IMR-90 (cell line): Measurements from ENCODE around the gene SYT17. TPM values are rescaled to one million over a fixed set of nuclear protein-coding genes. Genes with fewer than 3 reads are reported as not detected.

Experiments used
- ATAC-seq: fragments of 200-7000 bp; cut with Tn5 transposase; 2 replicates; pipeline ENCODE4 v1.9.1; 2020; ENCODE audit warnings: low read depth, mild to moderate bottlenecking, moderate library complexity
- BruUV-seq: library from RNA; stranded (reverse); fragments of 400-500 nt; replicated peaks from 2 replicates; lab custom pipeline; 2021; lab: Mats Ljungman, UMichigan
- CTCF ChIA-PET: fragments of 300-600 bp; formaldehyde crosslinking; extraction: SDS; loops from one replicate; lab custom pipeline; 2021; ENCODE audit warnings: antibody characterized with exemption; lab: Yijun Ruan, JAX
- POLR2A ChIA-PET: fragments of 300-600 bp; sonication (Branson Sonifier 250); formaldehyde crosslinking; loops from one replicate; lab custom pipeline; 2022; ENCODE audit warnings: antibody characterized with exemption; ENCODE audit not compliant: unreplicated experiment; lab: Charles Lee
- DNase-seq: peaks from one replicate; pipeline ENCODE4 v3.0.0; 2013
- H2AFZ ChIP-seq: replicated peaks from 2 replicates; pipeline ENCODE3; 2013; ENCODE audit warnings: low read length, mild to moderate bottlenecking; ENCODE audit not compliant: poor library complexity
- H2AK5ac ChIP-seq: 2 replicates; pipeline ENCODE4 v1.6.1; 2013; ENCODE audit warnings: low read depth, low read length, inconsistent platforms
- H2AK9ac ChIP-seq: replicated peaks from 2 replicates; pipeline ENCODE3; 2013; ENCODE audit warnings: mild to moderate bottlenecking, low read depth, low read length, moderate library complexity; ENCODE audit not compliant: poor library complexity
- H2BK120ac ChIP-seq: 2 replicates; pipeline ENCODE4 v1.6.1; 2013; ENCODE audit warnings: low read depth, low read length, inconsistent platforms
- H2BK15ac ChIP-seq: 3 replicates; pipeline ENCODE4 v1.6.1; 2013; ENCODE audit warnings: low read depth, low read length, inconsistent platforms
- H2BK20ac ChIP-seq: 2 replicates; pipeline ENCODE4 v1.6.1; 2013; ENCODE audit warnings: low read depth, mild to moderate bottlenecking, inconsistent platforms, low read length, moderate library complexity
- H2BK5ac ChIP-seq: 2 replicates; pipeline ENCODE4 v1.6.1; 2013; ENCODE audit warnings: mild to moderate bottlenecking, low read depth, low read length, inconsistent platforms; ENCODE audit not compliant: poor library complexity, severe bottlenecking
- H3K14ac ChIP-seq: replicated peaks from 2 replicates; pipeline ENCODE4 v1.6.1; 2013; ENCODE audit warnings: low read depth, low read length, inconsistent platforms
- H3K18ac ChIP-seq: 2 replicates; pipeline ENCODE4 v1.6.1; 2013; ENCODE audit warnings: low read depth, low read length, control low read depth
- H3K23ac ChIP-seq: 2 replicates; pipeline ENCODE4 v1.6.1; 2013; ENCODE audit warnings: low read depth, low read length, inconsistent platforms
- H3K27ac ChIP-seq: 2 replicates; pipeline ENCODE4 v1.5.1; 2013; ENCODE audit warnings: mild to moderate bottlenecking, control low read depth, low read length; ENCODE audit not compliant: insufficient read depth
- H3K27me3 ChIP-seq: 2 replicates; pipeline ENCODE4 v1.6.1; 2013; ENCODE audit warnings: low read length; ENCODE audit not compliant: control insufficient read depth, insufficient read depth
- H3K36me3 ChIP-seq: 2 replicates; pipeline ENCODE4 v1.6.1; 2013; ENCODE audit warnings: low read length, mixed read lengths; ENCODE audit not compliant: control insufficient read depth, insufficient read depth
- H3K4ac ChIP-seq: 2 replicates; pipeline ENCODE4 v1.6.1; 2013; ENCODE audit warnings: low read depth, low read length, inconsistent platforms
- H3K4me1 ChIP-seq: 2 replicates; pipeline ENCODE4 v1.6.1; 2013; ENCODE audit warnings: low read length, mixed read lengths; ENCODE audit not compliant: control insufficient read depth, insufficient read depth
- H3K4me2 ChIP-seq: 2 replicates; pipeline ENCODE4 v1.6.1; 2013; ENCODE audit warnings: low read depth, mild to moderate bottlenecking, control low read depth, low read length, moderate library complexity
- H3K4me3 ChIP-seq: 2 replicates; pipeline ENCODE4 v1.5.1; 2013; ENCODE audit warnings: low read depth, mild to moderate bottlenecking, control low read depth, low read length, moderate library complexity; ENCODE audit not compliant: insufficient read depth
- H3K56ac ChIP-seq: 2 replicates; pipeline ENCODE4 v1.6.1; 2013; ENCODE audit warnings: low read length, inconsistent platforms; ENCODE audit not compliant: insufficient read depth; ENCODE audit errors: extremely low read depth
- H3K79me1 ChIP-seq, 2 experiments: 2 replicates each; pipeline ENCODE4 v1.6.1; 2013; ENCODE audit warnings: low read length in 2 of 2, inconsistent platforms in 1 of 2, low read depth in 1 of 2
- H3K9ac ChIP-seq: 2 replicates; pipeline ENCODE4 v1.6.1; 2013; ENCODE audit warnings: low read depth, low read length, control low read depth
- H3K9me1 ChIP-seq: 2 replicates; pipeline ENCODE4 v1.6.1; 2013; ENCODE audit warnings: low read length, inconsistent platforms; ENCODE audit not compliant: insufficient read depth
- H3K9me3 ChIP-seq: 2 replicates; pipeline ENCODE4 v1.6.1; 2013; ENCODE audit warnings: low read length; ENCODE audit not compliant: control insufficient read depth, insufficient read depth
- H4K20me1 ChIP-seq: 2 replicates; pipeline ENCODE4 v1.6.1; 2013; ENCODE audit warnings: low read length, inconsistent platforms; ENCODE audit not compliant: insufficient read depth
- H4K5ac ChIP-seq: 2 replicates; pipeline ENCODE4 v1.6.1; 2013; ENCODE audit warnings: mild to moderate bottlenecking, low read depth, low read length, control low read depth
- H4K8ac ChIP-seq, 2 experiments: 2 replicates each; pipeline ENCODE4 v1.6.1; 2013; ENCODE audit warnings: low read depth in 2 of 2, low read length in 2 of 2, control low read depth in 1 of 2, inconsistent platforms in 1 of 2
- H4K91ac ChIP-seq: 2 replicates; pipeline ENCODE4 v1.6.1; 2013; ENCODE audit warnings: low read depth, low read length, inconsistent platforms; ENCODE audit not compliant: insufficient read depth
- BHLHE40 ChIP-seq: fragments of 150-350 bp; IDR thresholded peaks from 2 replicates; pipeline ENCODE4 v1.6.1; 2016; ENCODE audit warnings: mild to moderate bottlenecking, low read depth, low read length
- CEBPB ChIP-seq: IDR thresholded peaks from 2 replicates; pipeline ENCODE4 v1.6.1; 2012; ENCODE audit warnings: low read depth, low read length, improper control_type of control experiment
- CHD1 ChIP-seq: IDR thresholded peaks from 2 replicates; pipeline ENCODE4 v1.6.1; 2012; ENCODE audit warnings: low read depth, low read length, improper control_type of control experiment
- ELK1 ChIP-seq: fragments of 150-350 bp; IDR thresholded peaks from 2 replicates; pipeline ENCODE4 v1.6.1; 2016; ENCODE audit warnings: low read depth, mild to moderate bottlenecking, low read length, moderate library complexity, borderline replicate concordance
- FOS ChIP-seq: fragments of 150-350 bp; IDR thresholded peaks from 2 replicates; pipeline ENCODE4 v1.6.1; 2016; ENCODE audit warnings: low read depth, low read length
- MAZ ChIP-seq: IDR thresholded peaks from 2 replicates; pipeline ENCODE4 v1.6.1; 2012; ENCODE audit warnings: low read depth, mild to moderate bottlenecking, low read length, improper control_type of control experiment, moderate library complexity, borderline replicate concordance
- MXI1 ChIP-seq: IDR thresholded peaks from 2 replicates; pipeline ENCODE4 v1.6.1; 2012; ENCODE audit warnings: low read depth, mild to moderate bottlenecking, low read length, moderate library complexity, borderline replicate concordance
- NFE2L2 ChIP-seq: fragments of 150-350 bp; IDR thresholded peaks from 2 replicates; pipeline ENCODE4 v1.6.1; 2016; ENCODE audit warnings: low read depth, mild to moderate bottlenecking, low read length
- POLR2A ChIP-seq: IDR thresholded peaks from 2 replicates; pipeline ENCODE4 v1.6.1; 2012; ENCODE audit warnings: mild to moderate bottlenecking, low read depth, low read length
- RAD21 ChIP-seq: IDR thresholded peaks from 2 replicates; pipeline ENCODE4 v1.6.1; 2012; ENCODE audit warnings: low read length, improper control_type of control experiment
- RCOR1 ChIP-seq: IDR thresholded peaks from 2 replicates; pipeline ENCODE4 v1.6.1; 2012; ENCODE audit warnings: mild to moderate bottlenecking, low read length, improper control_type of control experiment; ENCODE audit not compliant: insufficient replicate concordance
- RFX5 ChIP-seq: IDR thresholded peaks from 2 replicates; pipeline ENCODE4 v1.8.0; 2012; ENCODE audit warnings: low read depth, mild to moderate bottlenecking, low read length, moderate library complexity
- SMC3 ChIP-seq: fragments of 150-350 bp; IDR thresholded peaks from 2 replicates; pipeline ENCODE4 v1.6.1; 2016; ENCODE audit warnings: low read depth, mild to moderate bottlenecking, antibody characterized with exemption, low read length, moderate library complexity
- WGBS, 2 experiments: methylation state at CpG; one replicate each; pipeline versions ENCODE4 v1.1.5 to v1.1.7; 2013; ENCODE audit warnings: missing lambda C conversion rate in 2 of 2; ENCODE audit not compliant: insufficient read length in 1 of 2; ENCODE audit errors: extremely low coverage in 2 of 2; 5-methylcytosine and 5-hydroxymethylcytosine counted together
- dilution Hi-C: fragments of 300-500 bp; cut with HindIII; formaldehyde crosslinking; loops from one replicate; pipeline ENCODE4 v1.14.3; 2018; ENCODE audit warnings: low sequenced_read_pairs; ENCODE audit not compliant: unreplicated experiment
- in situ Hi-C: fragments of 300-500 bp; cut with MboI; formaldehyde crosslinking; loops from 3 replicates; pipeline ENCODE4 v1.14.3; 2019; ENCODE audit warnings: low sequenced_read_pairs, inconsistent platforms, mixed read lengths
- intact Hi-C: fragments of 100-400 bp; cut with micrococcal nuclease; formaldehyde crosslinking; loops from 2 replicates; pipeline ENCODE4 v1.10.0; 2022
- polyA plus RNA-seq, 3 experiments: library from polyadenylated mRNA; depleted of rRNA; stranded (reverse); fragments of >200 nt; gene quantifications; 2 replicates each; pipeline ENCODE4 v1.2.3, GENCODE V29; 2012; ENCODE audit warnings: low replicate concordance in 1 of 3
- total RNA-seq: library from RNA; depleted of rRNA; stranded (reverse); fragments of >200 nt; gene quantifications from 2 replicates; pipeline ENCODE4 v1.2.3, GENCODE V29; 2012
- TF ChIP-seq, protein P1 (sequence below): fragments of 150-350 bp; IDR thresholded peaks from 2 replicates; pipeline ENCODE4 v1.6.1; 2017; ENCODE audit warnings: mild to moderate bottlenecking, antibody characterized with exemption, low read length, low read depth

Gene SYT17
- total and polyA plus RNA-seq, 2 of the 4 experiments (the other 2 are of a cell fraction): not detected

- H2BK15ac ChIP-seq: no peak overlapping the region
- no peak overlapping the region for H2BK20ac ChIP-seq
- POLR2A ChIA-PET: no interaction called here
- H3K4me3 ChIP-seq: no peak overlapping the region
- 20% methylated on average over 1 of the region's 4 CpGs; no CpG with 5 or more reads in 1 of the 2 experiments for WGBS, 2 experiments
- intact Hi-C loops (no loop called here), in situ Hi-C loops (no loop called here), dilution Hi-C loops (no loop called here)
- CTCF ChIA-PET: no interaction called here
- TF ChIP-seq RFX5 (no peak), RCOR1 (no peak), NFE2L2 (no peak), CEBPB (no peak), POLR2A (no peak), FOS (no peak), MAZ (no peak), MXI1 (no peak), RAD21 (no peak), BHLHE40 (no peak), SMC3 (no peak), ELK1 (no peak), CHD1 (no peak)
- TF ChIP-seq, protein P1, sequence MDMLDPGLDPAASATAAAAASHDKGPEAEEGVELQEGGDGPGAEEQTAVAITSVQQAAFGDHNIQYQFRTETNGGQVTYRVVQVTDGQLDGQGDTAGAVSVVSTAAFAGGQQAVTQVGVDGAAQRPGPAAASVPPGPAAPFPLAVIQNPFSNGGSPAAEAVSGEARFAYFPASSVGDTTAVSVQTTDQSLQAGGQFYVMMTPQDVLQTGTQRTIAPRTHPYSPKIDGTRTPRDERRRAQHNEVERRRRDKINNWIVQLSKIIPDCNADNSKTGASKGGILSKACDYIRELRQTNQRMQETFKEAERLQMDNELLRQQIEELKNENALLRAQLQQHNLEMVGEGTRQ: no peak
- no peak overlapping the region for H2AK5ac ChIP-seq
- H3K9me3 ChIP-seq: no peaks in the 10 kb centered on the region
- DNase-seq (no peak), ATAC-seq (no peak)
- H3K18ac ChIP-seq: no peak overlapping the region
- no peak overlapping the region for H4K91ac ChIP-seq
- H2AK9ac ChIP-seq: no peak overlapping the region
- H2BK120ac ChIP-seq: no peak overlapping the region
- no peaks in the 10 kb centered on the region for H3K36me3 ChIP-seq
- no peak overlapping the region for H4K8ac ChIP-seq
- H3K9me1 ChIP-seq: no peaks in the 10 kb centered on the region
- H4K5ac ChIP-seq: no peak overlapping the region
- H2BK5ac ChIP-seq: no peak overlapping the region
- H3K4me2 ChIP-seq: no peak overlapping the region
- H3K4ac ChIP-seq: no peak overlapping the region
- no peaks in the 10 kb centered on the region for H4K20me1 ChIP-seq
- no peak overlapping the region for H3K14ac ChIP-seq
- H3K79me1 ChIP-seq: no peaks in the 10 kb centered on the region
- no peak overlapping the region for H3K23ac ChIP-seq
- H3K4me1 ChIP-seq: no peaks in the 10 kb centered on the region
- no peak overlapping the region for H2AFZ ChIP-seq
- no peaks in the 10 kb centered on the region for H3K27me3 ChIP-seq
- H3K27ac ChIP-seq: no peak overlapping the region
- no TSS peak for BruUV-seq
- no peak overlapping the region for H3K9ac ChIP-seq
- H3K56ac ChIP-seq: no peak overlapping the region
Observed at GRCh38 chr16:19254611-19255010, 86.6 kb downstream of the SYT17 start.
